PC-9 (cell line): ENCODE measurements around the gene SLC9B1.

Source experiments
- CTCF ChIP-seq: fragments of 200-600 bp; sonication (generic); conservative IDR thresholded peaks from 2 replicates; pipeline ENCODE4 v1.6.1; 2017; ENCODE audit warnings: mixed run types, antibody characterized with exemption, mild to moderate bottlenecking, moderate library complexity
- EZH2 ChIP-seq: fragments of 200-600 bp; sonication (generic); IDR thresholded peaks from 2 replicates; pipeline ENCODE4 v1.8.0; 2017; ENCODE audit warnings: antibody characterized with exemption, low read depth

GRCh38 chr4:103019308-103020124, at the start of gene SLC9B1:
- no peak for TF ChIP-seq CTCF
- TF ChIP-seq EZH2 = no peak
